HG02678 (cell line): Measurements from ENCODE around the gene GPC4.

Source experiments
- ATAC-seq: cut with Tn5 transposase; IDR thresholded peaks from one replicate; pipeline ENCODE4 v1.9.1; 2021; ENCODE audit warnings: mild to moderate bottlenecking, moderate library complexity; ENCODE audit not compliant: unreplicated experiment

The GPC4 gene

DNA sequence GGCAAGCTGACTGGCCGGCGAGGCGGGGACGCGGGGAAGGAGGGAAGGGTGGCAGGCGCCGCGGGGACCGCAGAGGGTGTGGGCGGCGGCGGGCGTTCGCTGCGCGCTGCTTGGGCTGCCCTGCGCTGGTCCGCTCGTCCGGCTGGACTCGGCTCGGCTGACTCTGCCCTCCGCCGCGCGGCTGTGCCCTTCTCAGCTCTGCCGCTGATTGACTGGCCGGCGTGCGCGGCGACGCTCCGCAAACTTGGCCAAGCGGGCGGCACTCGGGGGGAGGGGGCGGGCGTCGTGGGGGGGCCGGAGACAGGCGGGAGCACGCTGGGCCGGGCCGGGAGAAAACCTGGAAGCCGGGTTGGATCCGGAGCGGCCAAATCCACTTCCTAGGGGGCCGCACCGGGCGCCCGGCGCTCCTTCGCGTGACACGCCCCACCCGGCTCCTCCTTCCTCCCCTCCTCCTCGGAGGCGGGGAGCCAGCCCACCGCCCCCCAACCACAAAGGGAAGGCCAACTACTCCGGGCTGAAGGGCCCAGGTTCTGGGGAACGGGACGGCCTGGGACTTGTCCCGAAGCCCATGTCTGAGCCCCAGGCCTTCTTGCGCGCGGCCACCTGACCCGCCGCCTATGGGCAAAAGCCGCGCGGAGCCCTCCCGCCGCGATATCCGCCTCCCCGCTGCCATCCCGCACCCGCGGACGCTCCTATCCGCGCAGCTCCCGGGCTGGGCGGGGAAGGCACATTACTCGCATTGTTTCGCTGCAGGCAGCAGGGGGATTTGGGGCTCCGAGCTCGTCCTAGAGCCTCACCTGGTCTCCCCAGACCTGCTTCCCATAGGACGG lies at the start of gene GPC4:
Gene GPC4 (minus strand): TSS at position 214 of the 830 bp plus-strand sequence. CDS start 524 bp downstream, outside the sequence.
- ATAC-seq, result no peak

DNA sequence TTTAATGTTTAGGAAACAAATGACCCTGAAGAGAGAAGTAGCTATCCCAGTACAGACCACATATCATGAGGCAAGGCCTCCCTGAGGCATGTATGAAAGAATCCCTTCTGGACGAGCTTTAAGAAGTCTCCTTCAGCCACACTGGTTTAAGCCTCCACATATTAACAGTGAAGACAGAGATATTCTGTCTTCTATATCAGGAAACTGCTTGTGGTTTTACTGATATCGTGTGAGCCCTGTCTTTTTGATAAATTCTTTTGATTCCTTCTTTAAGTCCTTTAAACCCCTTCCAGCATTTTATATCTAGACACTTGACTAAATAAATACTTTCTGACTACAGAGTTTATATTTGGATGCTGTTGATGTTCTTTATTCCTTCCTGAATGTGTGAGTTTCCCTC lies 45.9 kb upstream of the GPC4 start:
- no peak for ATAC-seq

DNA sequence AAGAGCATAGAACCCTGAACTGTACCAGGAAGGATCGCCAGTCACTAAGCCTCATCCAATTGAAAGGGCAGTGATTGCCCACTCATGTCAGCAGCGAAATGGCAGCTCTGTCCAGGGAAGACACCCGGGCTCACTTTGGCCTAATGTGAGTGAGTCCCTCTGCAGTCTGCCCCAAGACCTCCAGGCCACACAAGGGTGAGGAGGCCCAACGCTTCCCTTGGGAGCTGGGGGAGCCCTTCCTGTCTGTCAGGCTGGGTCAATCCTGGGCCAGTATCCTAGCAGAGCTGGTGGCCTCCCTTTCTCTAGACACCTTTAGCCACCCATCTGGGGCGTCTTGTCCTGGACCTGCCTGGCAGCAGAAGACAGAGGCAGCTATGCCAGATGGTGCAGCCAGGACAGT lies 39.6 kb upstream of the GPC4 start:
- no peak for ATAC-seq

DNA sequence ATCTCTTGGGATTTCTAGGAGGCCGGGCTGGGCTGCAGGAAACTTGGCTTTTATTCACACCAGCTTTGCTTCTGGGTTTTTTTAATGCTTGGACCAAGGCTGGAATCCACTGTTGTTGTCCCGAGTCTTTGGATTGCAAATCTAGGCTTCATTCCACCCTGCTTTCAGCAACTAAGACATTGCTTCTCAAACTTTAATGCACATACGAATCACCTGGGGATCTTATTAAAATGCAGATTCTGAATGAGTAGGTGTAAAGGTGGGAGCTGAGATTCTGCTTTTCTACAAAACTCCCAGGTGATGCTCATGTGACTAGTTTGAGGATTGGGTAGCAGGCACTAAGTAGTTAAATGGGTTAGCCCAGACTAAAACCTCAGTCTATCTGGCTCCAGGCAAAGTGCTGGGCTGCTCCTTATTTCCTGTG lies 39.2 kb upstream of the GPC4 start:
- no peak for ATAC-seq

DNA sequence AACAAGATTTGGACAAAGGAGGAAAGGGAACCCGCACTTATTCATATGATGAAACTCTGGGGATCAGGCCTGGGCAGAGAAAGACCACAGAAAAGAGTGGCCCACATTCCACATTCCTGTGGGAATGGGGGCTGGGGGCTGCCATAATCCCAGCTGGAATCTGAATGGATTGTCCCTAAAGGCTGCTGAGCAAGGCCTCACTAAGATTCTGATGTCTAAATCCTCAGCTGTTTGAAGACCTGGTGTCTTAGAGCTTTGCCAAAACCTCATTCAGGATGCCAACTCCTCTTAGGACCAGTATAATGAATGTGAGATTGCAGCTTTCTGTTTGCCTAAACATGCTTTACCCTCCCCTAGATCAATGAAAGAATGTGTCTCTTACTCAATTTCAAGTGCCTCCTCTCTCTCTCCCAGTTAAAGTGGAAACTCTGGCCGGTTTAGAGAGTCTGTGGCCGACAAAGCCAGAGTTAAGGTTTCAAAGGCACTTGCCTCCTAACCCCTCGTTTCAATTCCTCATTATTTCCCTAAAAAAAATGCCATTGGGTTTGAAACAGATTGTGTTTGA lies 33.3 kb upstream of the GPC4 start:
- ATAC-seq, result no peak

DNA sequence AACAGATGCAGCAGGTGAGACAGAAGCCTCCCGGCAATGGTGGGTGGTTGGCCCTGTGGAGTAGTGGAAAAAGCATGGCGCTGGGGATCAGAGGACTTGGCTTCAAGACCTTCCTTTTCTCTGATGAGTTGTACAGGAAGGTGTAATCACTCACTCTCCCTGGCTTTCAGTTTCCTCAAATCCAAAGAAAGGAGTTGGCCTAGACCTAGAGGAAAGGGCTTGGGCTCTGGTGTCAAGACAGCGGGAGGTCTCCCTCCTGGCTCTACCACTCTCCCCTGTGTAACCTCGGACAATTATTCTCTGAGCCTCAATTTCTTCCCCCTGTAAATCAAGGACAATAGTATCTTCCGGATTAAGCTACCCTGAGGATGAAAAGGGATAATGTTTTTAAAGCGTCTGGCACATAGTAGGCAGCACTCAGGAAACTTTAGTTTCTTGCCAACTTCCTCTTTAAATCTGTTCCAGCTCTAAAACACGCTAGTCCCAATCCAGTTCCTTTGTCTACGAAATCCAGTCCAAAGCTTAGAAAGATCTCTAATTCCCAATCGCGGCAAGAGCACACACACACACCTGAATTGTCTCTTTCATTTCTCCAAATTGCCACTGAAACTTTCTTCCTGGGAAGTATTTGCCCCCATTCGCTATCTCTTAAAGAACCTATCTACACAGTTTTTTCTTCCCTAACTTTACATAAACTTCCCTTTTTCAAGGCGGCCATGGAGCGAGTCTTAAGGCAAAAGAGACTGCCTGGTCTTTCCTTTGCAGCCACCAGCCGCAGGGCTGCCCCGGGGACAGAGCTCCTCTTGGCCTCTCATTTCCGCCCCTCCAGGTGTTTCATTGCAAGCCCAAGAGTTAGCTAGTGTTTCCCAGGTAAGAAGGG lies 29.9 kb upstream of the GPC4 start:
- no peak for ATAC-seq

DNA sequence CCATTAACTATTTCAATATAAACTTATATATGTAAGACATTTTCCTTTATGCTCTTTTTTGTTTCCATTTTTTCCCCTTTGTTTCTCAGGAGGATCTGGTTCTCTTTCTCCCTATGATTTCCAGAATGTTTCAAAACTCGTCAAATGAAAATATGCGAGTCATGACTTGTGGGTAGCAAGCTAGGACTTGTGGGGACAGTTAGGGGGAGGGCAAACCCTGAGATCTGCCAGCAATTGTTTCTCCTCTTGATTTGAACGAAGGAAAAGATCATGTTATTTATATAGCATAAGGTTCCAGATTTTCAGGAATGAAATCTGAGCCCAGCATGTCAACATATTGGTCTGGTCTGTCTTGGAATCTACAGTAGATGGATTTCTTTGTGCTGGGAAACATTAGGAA lies 28.9 kb upstream of the GPC4 start:
- no peak for ATAC-seq

DNA sequence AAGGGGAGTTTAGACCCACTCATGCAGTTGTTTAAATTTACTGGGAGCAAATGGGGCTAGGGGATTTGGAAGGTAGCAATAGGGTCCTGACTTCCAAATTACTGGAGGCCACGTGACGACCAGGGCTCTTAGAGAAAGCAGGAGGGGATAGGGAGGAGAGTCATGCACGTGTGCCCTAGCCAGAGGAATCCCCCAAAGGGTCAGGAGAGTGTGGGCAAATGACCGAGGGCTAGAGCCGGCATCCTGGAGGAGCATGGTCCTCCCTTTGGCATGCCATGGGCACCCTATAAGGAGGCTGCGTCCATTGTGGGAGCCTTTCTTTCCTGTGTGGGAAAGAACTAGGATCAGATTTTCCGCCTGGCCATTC lies 25.5 kb upstream of the GPC4 start:
- no peak for ATAC-seq

DNA sequence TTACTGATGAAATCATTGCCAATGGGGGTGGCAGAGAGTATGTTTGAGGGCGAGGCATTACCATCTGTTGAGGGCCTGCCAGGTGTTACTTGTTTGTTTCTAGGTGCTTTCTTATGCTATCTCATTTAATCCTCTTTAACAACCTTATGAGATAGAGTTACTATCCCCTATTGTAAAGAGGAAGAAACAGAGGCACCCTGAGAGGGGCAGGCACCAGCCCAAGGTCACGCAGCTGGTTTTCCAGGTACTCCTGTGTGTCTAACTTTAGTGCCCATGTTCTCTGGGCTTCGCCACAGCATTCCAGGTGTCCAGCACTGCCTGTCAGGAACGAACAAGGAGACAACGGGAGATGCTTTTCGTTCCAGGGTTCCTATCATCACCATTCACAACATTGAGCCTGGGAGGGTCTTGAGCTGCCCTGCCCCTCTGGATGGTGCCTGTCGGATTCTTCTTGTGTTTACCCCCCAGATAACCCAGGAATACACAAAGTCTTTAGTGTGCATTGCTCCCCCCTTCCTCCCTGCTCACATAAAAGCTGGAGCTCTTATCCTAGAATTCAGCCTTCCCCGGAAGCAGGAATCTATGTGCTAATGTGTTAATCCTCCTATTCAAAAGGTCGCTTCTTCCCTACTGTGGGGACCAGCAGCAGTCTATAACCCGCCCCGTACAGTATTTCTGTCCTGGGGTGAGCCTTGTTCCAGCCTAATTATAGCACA lies 24.9 kb upstream of the GPC4 start:
- ATAC-seq, result no peak

DNA sequence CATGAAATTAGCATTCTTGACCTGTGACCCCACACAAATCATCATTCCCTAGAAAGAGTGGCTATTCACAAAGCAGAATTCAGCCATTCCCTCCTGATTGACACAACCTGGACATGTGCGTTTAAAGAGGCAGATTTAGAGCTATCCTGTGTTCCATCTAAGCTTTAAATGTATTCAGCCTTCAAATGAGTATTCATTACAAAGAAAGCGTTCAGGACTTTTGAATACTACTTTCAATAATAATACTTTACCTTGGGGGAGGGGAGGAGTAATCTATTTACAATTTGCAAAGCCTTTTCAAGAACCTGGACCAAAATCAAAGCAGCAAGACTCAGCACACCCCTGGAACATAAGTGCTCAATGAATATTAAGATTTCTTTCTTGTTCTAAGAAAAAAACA lies 22.5 kb upstream of the GPC4 start:
- no peak for ATAC-seq

DNA sequence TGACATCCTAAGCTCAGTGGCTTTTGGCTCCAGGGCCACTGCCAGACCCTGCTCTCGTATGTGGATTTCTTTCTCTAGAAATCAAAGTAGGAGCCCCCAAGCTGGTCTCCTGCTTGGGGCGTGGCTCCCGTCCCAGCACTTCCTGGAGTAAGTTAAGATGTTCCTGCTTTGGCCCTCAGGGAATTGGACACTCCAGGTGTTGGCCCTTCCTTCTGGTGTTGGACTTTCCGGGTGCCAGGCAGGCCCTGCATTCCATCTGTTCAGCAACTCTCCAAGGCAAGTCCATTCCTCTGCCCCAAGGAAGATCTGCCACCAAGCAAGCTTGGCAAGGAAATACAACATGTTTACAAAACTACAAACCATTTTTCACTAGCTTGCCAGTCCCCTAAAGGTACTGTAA lies 22.1 kb upstream of the GPC4 start:
- no peak for ATAC-seq

DNA sequence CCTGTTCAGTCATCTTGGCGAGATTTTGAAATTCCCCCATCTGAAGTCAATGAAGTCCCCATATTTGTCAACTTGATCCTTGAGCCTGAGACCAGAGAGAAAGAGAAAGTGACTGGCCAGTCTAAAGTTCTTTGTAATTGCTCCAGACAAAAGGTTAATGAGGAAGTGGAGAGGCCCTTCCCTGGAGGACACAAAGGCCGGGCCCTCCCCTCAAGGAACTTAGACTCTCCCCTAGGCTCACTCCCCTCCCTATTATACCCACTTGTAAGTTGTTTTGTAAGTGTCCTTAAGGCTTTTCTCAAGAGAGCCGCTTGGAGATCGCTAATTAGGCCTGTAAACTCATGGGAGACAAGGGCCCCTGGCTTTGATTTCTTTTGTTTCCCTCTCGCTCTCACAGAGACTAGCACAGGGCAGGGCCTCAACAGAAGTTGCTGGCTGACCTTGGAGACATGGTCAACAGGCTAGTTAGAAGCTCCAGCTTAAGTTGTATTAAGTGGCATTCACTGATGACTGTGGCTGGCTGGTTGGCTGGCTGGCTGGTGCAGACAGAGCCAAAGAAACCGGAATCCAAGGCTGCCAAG lies 20.3 kb upstream of the GPC4 start:
- ATAC-seq, result no peak

DNA sequence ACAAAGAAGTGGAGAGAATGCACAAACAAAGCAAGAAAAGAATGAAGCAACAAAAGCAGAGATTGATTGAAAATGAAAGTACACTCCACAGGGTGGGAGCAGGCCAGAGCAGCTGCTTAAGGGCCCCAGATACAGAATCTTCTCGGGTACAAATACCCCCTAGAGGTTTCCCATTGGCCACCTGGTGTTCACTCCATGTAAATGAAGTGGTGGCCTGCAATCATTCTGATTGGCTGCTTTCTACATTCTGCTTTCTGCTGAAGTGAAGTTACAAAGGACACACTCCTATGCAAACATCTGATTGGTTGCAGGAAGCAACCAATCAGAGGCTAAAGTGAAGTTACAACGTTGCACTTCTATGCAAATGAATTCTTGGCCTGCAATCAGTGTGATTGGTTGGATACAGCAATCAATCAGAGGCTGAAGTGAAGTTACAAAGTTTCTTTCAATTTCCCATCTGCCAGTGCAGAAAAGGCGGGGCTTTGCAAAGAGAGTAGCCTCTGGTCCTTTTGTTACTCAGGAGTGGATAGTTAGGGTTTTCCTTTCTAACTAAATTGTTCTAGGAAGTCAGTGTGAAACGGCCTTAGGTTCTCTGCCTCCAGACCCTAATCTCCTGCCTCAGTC lies 19.0 kb upstream of the GPC4 start:
- ATAC-seq, result no peak

DNA sequence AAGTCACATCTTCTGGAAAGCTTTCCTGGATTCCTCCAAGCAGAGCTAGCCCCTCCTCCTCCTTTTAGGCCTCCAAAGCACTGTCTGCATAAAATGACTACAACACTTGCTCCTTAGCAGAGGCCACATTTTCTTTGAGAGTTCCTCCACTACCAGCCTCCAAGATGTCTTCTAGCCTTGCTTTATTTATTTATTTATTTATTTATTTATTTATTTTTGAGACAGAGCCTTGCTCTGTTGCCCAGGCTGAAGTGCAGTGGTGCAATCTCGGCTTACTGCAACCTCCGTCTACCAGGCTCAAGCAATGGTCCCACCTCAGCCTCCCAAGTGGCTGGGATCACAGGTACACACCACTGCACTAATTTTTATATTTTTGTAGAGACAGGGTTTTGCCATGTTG lies 4.6 kb upstream of the GPC4 start:
- ATAC-seq, result no peak

DNA sequence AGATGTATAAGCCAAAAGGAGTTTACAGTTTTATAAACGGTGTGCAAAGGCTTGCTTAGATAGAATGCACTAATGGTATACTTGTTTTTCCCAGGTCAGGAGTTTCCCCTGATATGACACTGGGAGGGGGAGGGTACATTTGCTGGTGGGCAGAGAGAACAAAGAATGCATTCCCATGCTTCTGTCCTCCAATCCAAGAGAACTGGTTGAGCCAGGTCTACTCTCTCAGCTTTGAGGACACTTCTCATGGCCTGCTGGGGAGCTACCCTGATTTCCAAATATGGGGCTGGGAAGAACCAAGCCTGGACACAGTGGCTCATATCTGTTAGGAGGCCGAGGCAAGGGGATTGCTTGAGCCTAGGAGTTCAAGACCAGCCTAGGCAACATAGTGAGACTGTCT lies 3.3 kb upstream of the GPC4 start:
- no peak for ATAC-seq

DNA sequence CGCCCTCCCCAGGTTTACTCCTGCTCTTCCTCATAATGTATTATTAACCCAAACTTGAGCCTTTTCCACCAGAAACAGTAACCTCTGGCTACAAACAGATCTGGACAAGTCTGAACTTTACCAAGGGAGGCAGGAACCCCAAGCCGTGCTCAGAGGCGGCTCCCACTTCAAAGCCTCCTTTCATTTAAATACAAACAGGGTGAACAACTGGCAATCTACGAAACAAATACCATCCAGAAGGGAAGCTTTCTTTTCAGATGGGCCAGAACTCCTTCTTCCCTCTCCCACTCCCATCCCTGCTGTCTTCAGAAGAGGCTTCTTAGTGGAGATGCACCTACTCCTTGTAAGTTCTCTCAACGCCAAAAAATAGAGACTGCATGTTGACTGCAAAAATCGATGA lies 2.1 kb upstream of the GPC4 start:
- no peak for ATAC-seq

DNA sequence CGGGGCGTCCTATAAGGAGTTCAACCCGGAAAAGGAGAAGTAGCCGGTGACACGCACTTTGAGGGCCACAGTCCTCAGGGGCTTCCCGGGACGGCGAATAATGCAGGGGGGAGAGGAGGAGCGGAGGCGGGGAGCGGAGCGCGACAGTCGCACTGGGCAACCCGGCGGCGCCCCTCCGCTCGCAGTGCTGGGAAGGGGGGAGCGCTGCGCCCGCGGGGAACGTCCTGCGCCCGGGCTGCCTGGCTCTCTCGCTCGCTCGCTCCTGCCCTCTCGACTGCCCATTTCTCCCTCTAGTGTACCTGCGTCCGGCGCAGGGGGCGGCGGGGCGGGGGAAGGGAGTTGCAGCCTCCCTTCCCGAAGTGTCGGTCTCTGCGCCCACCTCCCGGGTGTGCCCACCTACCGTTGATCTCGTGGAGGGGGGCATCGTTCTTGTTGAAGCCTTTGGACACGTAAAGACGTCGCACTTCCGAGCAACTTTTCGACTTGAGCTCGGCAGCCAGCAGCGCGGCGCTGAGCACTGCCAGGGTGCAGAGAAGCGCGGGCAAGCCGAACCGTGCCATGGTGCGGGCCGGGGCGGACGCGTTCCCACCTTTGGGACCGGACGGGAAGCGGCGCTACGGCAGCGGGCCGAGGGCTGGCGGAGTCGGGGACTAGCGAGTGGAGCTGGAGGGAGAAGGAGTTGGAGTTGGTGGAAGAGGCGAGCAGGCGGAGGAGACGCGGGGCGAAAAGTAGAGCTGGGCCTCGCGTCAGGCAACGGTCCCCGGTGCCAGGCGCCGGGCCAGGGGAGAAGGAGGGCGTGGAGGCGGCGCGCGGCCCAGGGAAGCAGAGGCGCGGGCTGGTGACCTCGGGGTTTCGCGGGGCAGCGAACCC lies 648 bp downstream of the GPC4 start:
- ATAC-seq, result no peak

DNA sequence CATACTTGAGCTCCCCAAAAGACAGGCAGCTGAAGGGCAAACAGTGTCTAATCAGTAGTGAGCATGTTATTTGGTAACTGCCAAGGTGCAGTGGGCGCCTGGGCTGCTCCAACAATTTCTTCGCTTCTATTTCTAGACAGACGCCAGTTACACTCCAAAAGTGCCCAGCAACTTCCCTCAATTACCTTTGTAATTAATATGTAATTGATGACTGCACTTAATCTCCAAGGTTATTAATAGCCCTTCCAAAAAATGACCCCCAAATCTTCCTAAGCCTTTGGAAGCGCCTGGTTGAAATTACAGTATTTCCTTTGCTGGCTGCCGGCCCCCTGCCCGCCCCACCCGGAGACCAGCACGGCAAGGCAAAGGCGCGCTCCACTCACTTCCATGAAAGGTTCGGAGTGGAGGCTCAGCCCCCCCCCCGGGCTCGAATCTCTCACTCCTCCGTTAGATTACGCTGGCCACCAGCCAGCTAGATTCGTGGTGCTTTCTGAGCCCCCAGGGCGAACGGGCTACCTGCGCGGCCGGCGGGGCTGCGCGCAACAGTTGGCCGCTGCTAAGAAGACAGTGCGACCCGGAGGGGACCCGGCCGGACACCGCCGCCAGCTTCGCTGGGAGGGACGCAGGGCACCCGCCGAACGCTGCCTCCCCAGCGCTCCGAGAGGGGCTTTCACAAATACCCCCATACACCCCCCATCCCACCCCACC lies 1.9 kb downstream of the GPC4 start:
- ATAC-seq, result no peak

DNA sequence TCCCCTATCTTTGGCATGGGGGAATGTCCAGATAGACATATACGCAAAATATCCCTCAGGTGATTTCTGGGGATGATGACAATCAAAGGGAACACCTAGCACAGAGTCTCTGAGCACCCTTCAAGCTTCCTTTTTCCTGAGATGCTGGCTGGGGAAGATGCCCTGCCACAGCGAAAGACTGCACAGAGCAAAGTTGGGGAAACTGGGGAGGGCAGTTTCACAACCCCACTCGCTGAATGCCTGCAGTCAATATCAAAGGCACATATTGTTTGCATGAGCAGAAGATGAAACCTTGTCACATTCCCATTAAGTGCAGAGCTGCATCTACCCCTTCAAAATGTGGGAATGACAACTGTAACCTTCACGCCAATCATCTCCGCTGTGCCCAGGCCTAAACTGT lies 2.6 kb downstream of the GPC4 start:
- no peak for ATAC-seq
